Muscle of arm (tissue), 14 donors: Measurements from ENCODE around the gene BAHD1. TPM values are rescaled to one million over a fixed set of nuclear protein-coding genes. Genes with fewer than 3 reads are reported as not detected.

Experiments
- DNase-seq: peaks from one replicate; pipeline ENCODE4 v3.0.0-alpha.2; 2013
- long read RNA-seq, 11 donors: transcript quantifications; one replicate each; lab custom pipeline, GENCODE V29; 2026
- polyA plus RNA-seq, 12 donors: library from polyadenylated mRNA; unstranded; fragments of 120-200 nt; gene quantifications; one replicate each; pipeline ENCODE4 v1.2.1, GENCODE V29; 2013; ENCODE audit not compliant: insufficient read length in 12 of 12

BAHD1 gene
- 10 to 100 TPM in 11 of 12 donors, not detected in 1; 14.7 to 30.8 (median 20.5) TPM for polyA plus RNA-seq
- long read RNA-seq, donor 1, full-length matches to known transcripts, result 1 of 13 reads
- long read RNA-seq, donor 1, partial matches to known transcripts, result 12 of 13 reads
- long read RNA-seq, donor 1, other reads (novel, unspliced or antisense), result 0 of 13 reads
- long read RNA-seq, donor 2, full-length matches to known transcripts, result 2 of 8 reads
- long read RNA-seq, donor 2, partial matches to known transcripts, result 6 of 8 reads
- long read RNA-seq, donor 2, other reads (novel, unspliced or antisense), result 0 of 8 reads
- long read RNA-seq, donor 3, result 0 reads
- long read RNA-seq, donor 4, partial matches to known transcripts, result 5 of 6 reads
- long read RNA-seq, donor 4, other reads (novel, unspliced or antisense), result 0 of 6 reads
- long read RNA-seq, donor 5, full-length matches to known transcripts, result 3 of 3 reads
- long read RNA-seq, donor 5, partial matches to known transcripts, result 0 of 3 reads
- long read RNA-seq, donor 5, other reads (novel, unspliced or antisense), result 0 of 3 reads
- long read RNA-seq, donor 6, result 0 reads
- long read RNA-seq, donor 7, result 0 reads
- long read RNA-seq, donor 8, full-length matches to known transcripts, result 4 of 30 reads
- long read RNA-seq, donor 8, partial matches to known transcripts, result 26 of 30 reads
- long read RNA-seq, donor 8, other reads (novel, unspliced or antisense), result 0 of 30 reads
- long read RNA-seq, donor 9, full-length matches to known transcripts, result 2 of 2 reads
- long read RNA-seq, donor 9, partial matches to known transcripts, result 0 of 2 reads
- long read RNA-seq, donor 9, other reads (novel, unspliced or antisense), result 0 of 2 reads
- long read RNA-seq, donor 10, full-length matches to known transcripts, result 3 of 13 reads
- long read RNA-seq, donor 10, partial matches to known transcripts, result 10 of 13 reads
- long read RNA-seq, donor 10, other reads (novel, unspliced or antisense), result 0 of 13 reads
- long read RNA-seq, donor 11, full-length matches to known transcripts, result 1 of 1 reads
- long read RNA-seq, donor 11, partial matches to known transcripts, result 0 of 1 reads
- long read RNA-seq, donor 11, other reads (novel, unspliced or antisense), result 0 of 1 reads

DNA sequence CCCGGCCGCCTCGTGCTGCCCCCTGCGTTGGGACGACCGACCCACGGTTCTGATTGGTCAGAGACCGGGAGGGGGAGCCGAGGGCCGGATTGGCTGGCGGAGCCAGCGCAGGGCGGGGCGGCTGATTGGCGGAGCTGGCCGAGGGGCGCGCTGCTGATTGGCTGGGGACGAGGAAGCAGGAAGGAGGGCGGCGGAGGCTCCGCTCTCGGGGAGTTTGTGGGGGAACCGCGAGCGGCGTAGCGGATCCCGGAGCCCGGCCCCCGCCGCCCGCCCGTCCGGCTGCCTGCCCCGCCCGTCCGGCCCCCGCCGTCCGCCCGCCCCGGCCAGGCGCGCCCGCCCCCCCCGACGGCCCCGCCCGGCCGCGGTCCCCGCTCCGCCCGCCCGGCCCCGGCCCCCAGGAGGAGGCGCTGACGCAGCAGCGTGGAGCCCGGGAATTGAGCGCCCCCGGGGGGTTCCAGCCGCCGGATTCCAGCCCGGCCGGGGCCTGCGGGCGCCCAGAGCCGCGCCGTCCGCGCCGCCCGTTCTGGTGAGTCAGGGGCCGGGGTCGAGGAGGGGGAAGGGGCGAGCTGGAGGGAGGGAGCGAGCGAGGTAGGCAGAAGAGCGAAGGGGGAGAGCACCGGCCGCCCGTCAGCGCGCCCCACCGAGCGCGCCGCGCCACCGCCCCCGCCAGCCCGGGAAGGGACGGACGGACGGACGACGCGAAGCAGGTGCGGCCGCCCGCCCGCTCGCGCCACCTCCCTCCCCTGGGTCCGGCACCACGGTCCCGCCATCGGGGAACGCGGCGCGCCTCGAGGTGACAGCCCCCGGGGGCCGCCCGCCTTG, at the start of gene BAHD1:
Gene BAHD1 (plus strand): TSS at position 211 of the 822 bp plus-strand sequence. CDS start 17,512 bp downstream, outside the sequence.
- DNase-seq, result peak; percentile 94

DNA sequence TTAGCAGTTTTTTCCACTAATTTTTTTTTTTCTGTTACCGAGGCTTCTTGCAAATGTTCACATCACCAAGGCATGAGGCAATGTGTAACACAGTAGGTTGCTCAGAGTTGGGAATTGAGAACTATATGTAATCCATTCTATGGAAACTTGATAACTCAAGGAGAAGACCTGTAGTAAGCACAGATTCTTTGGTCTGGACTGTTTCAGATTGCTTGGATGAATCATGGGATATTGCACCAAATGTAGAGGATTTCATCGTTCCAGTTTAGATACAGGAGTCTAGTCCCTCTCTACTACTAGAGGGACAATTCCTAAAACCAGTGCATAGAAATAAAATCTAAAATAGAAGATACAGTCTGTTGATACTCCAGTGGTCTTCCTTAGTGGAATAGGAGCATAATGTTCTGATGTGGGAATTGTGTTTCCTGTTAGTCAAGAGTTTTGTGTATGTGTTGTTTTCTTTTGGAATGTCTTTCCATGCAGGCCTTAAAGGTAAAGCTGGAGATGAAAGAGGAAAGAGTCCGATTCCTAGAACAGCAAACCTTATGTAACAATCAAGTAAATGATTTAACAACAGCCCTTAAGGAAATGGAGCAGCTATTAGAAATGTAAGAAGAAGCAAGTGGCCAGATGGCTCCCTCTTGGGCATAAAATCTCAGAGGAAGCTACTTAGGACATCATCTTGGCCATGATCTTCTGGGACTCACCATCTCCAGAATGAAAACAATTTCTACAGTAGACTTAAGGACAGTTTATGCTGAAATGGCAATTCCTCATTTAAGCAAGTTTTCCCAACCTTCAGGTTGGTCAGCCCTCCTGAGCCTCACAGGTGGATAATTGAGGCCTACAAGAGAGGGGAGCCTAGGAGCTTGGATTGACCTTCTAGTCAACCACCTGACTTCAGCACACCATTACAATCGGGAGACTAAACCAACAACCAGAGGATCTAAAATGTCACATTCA, 47.5 kb upstream of the BAHD1 start:
- no peak for DNase-seq

- no peak for DNase-seq
Observed at GRCh38 chr15:40397688-40398412, 42.9 kb upstream of the BAHD1 start.

DNA sequence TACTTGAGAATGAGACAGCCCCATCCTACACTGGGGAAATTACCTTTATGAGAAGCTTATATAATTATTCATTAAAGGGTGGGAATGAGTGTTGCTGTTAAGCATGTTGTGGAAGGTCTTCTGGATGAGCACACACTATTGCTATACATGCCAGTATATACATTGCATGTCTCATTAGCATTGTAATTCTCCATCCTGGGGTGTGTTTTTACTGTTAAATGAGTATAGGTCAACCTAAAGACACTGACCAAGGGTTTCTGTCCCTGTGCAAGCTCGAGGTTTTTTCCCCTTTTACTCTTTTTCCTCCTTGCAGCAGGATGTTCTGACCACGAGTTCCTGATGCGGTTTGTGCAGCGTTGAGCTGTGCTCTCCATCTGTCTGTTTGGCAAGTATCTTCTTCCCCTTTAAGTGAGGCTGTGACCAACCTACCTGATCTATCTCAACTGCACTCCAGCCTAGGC, 42.3 kb upstream of the BAHD1 start:
- no peak for DNase-seq

DNA sequence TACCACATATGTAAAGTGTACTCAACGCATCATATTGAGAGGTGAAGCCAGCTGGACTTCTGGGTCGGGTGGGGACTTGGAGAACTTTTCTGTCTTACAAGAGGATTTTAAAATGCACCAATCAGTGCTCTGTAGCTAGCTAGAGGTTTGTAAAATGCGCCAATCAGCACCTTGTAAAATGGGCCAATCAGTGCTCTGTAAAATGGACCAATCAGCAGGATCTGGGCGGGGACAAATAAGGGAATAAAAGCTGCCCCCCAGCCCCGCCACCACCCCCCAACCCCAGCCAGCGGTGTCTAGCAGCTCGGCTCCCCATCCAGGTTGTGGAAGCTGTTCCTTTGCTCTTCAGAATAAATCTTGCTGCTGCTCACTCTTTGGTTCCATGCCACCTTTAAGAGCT, 41.4 kb upstream of the BAHD1 start:
- no peak for DNase-seq

DNA sequence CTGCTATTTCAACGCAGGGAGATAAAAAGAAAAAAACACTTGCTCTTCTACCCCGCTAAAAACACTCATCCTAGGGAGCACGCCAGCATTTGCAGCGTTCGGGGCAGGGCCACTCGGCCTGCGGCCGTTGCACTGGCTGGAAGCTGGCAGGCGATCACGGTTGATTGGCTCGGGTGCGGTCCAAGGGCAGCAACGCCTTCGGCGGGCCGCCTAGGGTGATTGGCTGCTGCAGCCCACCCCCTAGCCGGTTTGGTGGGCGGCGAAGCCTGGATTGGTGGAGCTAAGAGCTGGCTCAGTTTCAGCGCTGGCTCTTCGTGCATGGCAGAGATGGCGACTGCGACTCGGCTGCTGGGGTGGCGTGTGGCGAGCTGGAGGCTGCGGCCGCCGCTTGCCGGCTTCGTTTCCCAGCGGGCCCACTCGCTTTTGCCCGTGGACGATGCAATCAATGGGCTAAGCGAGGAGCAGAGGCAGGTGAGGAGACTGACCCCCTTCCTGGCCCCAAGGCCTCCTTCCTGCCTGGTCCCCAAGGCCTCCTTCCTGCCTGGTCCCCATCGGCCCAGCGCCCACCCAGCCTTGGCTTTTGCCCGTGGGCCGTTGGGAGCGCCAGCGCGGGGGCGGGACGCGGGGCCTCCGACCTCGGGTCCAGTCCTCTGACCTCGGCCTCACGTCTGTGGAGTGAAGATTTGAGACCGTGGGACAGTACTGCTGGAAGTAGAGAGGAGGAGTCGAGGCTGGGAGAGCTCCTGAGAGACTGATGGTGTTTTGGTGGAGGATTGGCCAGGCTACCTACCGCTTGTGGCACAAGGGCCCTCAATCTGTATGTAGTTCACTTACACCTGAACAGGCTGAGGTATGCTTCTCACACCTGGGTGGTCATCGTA, 35.0 kb upstream of the BAHD1 start, which contains the start of gene IVD:
Gene IVD (plus strand): TSS at position 295 of the 881 bp plus-strand sequence. CDS start 33 bp downstream, at position 328.
- peak; percentile 92 for DNase-seq

DNA sequence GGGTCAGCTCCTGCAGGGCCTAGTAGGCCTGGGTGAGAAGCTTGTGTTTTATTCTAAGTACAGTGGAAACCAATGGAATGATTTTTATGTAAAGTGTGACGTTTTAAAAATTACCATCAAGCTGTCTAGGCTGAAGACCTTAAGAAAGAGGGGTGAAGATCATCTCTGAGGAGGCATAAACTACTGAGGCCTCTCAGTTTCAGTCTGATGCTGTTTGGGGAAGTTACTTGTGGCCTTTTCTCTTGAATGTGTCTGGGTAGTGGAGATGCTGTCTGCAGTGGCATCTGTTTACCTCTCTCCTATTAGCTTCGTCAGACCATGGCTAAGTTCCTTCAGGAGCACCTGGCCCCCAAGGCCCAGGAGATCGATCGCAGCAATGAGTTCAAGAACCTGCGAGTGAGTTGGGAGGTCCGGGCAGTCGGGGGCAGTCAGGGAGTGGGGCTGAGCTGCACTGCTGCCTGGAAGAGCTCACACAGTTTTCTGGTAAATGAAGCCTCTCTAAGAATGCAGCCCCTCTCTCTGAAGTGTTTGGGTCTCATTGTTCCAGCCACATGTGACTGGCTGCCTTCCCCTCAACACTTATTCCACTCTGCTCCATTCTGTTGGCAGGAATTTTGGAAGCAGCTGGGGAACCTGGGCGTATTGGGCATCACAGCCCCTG, 33.3 kb upstream of the BAHD1 start:
- no peak for DNase-seq

GRCh38 chr15:40409366-40409765, 31.4 kb upstream of the BAHD1 start:
- DNase-seq, result no peak

- no peak for DNase-seq
Observed at GRCh38 chr15:40410476-40410875, 30.3 kb upstream of the BAHD1 start.

DNA sequence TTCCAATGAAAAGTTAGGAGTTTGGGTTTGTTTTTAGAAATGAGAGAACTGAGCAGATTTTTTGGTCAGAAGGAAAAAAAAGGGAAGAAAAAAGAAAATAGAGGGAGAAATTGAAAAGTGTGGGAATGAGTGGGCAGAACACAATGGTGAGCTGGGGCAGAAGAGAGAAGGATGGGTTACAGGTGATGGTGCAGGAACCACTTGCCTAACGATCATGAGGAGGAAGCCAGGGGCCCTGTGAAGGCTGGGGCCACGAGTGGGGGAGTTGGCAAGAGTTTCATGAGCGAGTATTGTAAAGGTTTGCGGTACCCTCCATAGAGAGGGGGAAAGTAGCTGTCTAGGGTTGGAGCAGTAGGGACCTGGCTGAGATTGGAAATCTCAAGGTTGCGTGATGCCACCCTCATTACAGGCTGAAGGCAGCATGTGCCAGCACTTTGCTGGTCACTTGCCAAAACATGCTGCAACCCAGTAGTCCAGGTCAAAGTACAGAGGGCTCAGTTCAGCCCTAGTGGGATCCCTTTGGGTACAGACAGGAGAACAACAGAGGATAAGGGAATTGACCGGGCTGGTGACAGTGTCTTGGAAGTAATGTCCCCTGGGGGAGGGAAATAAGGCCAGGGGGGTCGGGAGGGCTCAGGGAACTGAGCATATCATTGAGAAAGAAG, 28.5 kb upstream of the BAHD1 start:
- no peak for DNase-seq

- no peak for DNase-seq
Observed at GRCh38 chr15:40413036-40413435, 27.7 kb upstream of the BAHD1 start.

DNA sequence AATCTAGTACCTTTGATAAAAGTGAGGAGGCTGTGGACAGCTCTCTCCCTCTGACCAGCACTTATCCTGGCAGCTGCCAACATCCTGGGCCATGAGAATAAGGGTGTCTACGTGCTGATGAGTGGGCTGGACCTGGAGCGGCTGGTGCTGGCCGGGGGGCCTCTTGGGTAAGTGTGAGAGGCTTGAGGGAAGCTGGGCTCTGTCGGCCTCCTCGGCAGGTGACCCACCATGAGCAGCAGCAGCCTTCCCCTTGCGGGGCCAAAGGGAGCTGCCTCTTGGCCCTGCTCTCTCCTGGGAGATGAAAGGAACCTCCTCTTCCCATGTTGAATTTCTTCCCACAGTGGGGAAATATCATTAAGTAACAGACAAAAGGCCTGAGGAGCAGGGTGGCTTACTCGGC, 25.9 kb upstream of the BAHD1 start:
- DNase-seq, result no peak

DNA sequence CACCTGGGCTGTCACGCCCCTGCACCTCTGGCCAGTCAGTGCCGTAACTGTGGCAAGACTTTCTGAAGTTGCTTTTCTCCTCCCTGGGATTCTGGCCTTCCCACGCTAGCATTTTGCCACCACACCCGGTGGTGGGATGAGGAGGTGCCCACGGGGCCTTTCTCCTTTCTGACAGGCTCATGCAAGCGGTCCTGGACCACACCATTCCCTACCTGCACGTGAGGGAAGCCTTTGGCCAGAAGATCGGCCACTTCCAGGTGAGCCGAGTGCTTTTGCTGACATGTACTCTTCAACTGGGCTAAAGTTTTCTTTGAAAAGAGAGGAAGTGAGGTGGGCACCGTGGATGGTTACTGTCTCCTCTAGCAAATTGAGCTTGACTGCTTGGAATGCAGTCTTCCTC, 25.5 kb upstream of the BAHD1 start:
- DNase-seq, result no peak

- no peak for DNase-seq
Observed at GRCh38 chr15:40416056-40416455, 24.7 kb upstream of the BAHD1 start.

DNA sequence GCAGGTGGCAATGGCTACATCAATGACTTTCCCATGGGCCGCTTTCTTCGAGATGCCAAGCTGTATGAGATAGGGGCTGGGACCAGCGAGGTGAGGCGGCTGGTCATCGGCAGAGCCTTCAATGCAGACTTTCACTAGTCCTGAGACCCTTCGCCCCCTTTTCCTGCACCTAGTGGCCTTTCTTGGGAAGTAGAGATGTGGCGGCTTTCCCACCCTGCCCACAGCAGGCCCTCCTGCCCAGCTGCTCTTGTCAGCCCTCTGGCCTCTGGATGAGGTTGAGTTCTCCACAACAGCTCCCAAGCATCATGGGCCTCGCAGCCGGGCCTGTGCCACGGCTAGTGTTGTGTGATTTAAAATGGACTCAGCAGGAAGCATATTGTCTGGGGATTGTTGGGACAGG, 22.6 kb upstream of the BAHD1 start:
- no peak for DNase-seq

DNA sequence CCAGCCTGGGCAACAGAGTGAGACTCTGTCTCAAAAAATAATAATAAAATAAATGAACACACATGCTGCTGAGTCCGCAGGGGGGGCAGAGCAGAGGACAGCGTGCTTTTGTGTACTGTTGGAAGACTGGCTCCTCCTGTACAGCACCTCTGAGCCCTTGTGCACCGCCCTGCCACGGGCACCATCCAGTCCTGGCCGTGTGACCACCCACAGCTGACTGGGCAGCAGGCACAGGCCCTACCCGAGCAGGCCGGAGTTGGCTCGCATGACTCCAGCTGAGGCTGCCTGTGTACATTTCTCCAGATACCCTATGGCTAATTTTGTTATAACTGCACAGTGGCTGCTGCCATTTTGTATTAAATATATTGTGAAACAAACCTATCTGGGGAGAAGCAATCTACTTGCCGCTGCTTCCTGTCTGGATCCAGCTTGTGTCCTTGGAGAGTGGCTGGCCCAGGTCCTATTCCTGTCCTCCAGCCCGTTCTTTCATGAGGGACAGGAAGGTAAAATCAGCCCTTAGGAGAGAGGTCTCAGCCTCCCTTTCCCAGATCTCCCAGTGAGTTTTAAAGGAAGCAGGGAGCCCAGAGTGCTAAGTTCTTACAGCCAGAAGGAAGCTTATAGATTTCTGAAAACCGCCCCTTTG, 20.6 kb upstream of the BAHD1 start:
- DNase-seq, result no peak

DNA sequence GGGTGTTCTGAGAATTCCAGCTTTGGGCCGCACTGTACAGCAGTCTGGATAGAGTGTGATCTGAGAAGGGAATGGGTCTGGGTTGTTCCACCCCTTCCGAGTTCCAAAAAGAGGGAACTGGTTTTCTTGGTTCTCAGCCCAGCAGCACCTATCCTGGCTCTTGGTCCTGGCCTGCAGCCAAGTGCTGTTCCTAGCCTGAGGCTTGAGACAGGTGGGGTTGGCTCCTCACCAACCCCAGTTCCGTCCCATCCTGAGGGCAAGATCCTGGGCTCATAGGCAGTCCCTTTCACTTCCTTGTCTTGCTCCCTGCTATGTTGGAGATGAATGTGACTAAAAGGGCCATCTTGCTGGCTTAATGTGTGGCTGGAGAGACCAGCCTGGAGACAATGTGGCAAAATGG, 20.0 kb upstream of the BAHD1 start:
- DNase-seq, result no peak
